H1 (cell line): Measurements from ENCODE around the gene COL1A1. TPM values are rescaled to one million over a fixed set of nuclear protein-coding genes. Genes with fewer than 3 reads are reported as not detected.

ENCODE experiments used
- CTCF ChIA-PET: fragments of 300-600 bp; sonication (Branson Sonifier 250); formaldehyde crosslinking; loops from one replicate; lab custom pipeline; 2021; ENCODE audit not compliant: partially characterized antibody; lab: Charles Lee
- POLR2A ChIA-PET: fragments of 300-600 bp; sonication (Branson Sonifier 250); formaldehyde crosslinking; loops from one replicate; lab custom pipeline; 2021; ENCODE audit warnings: inconsistent platforms; ENCODE audit not compliant: partially characterized antibody; lab: Charles Lee
- DNase-seq, 2 experiments: peaks; one replicate each; pipeline versions ENCODE4 v3.0.0 to v3.0.0-alpha.2; 2010 to 2022; ENCODE audit warnings: low spot score in 2 of 2, low read depth in 1 of 2, mixed read lengths in 1 of 2
- FAIRE-seq: peaks from 2 replicates; lab custom pipeline; 2011; peaks lifted over from hg19 to GRCh38; lab: Jason Lieb, UNC
- H2AFZ ChIP-seq: 2 replicates; pipeline ENCODE4 v1.8.1; 2012; ENCODE audit warnings: low read length, inconsistent platforms
- H2AK5ac ChIP-seq: 2 replicates; pipeline ENCODE4 v1.6.1; 2013; ENCODE audit warnings: low read depth, low read length
- H2BK120ac ChIP-seq: replicated peaks from 2 replicates; pipeline ENCODE3; 2013; ENCODE audit warnings: low read depth, low read length, inconsistent platforms
- H2BK12ac ChIP-seq: 2 replicates; pipeline ENCODE4 v1.6.1; 2013; ENCODE audit warnings: low read depth, low read length
- H2BK15ac ChIP-seq: 2 replicates; pipeline ENCODE4 v1.6.1; 2013; ENCODE audit warnings: low read length
- H2BK20ac ChIP-seq: 2 replicates; pipeline ENCODE4 v1.6.1; 2013; ENCODE audit warnings: low read length
- H2BK5ac ChIP-seq: 2 replicates; pipeline ENCODE4 v1.6.1; 2013; ENCODE audit warnings: low read depth, low read length
- H3K14ac ChIP-seq: 2 replicates; pipeline ENCODE4 v1.6.1; 2013; ENCODE audit warnings: inconsistent platforms; ENCODE audit not compliant: insufficient read length
- H3K18ac ChIP-seq: 2 replicates; pipeline ENCODE4 v1.6.1; 2013; ENCODE audit warnings: low read length; ENCODE audit errors: extremely low read depth
- H3K23ac ChIP-seq: 2 replicates; pipeline ENCODE4 v1.6.1; 2013; ENCODE audit warnings: inconsistent platforms; ENCODE audit not compliant: insufficient read length
- H3K23me2 ChIP-seq: 2 replicates; pipeline ENCODE4 v1.6.1; 2013; ENCODE audit warnings: low read depth, low read length
- H3K27ac ChIP-seq: 2 replicates; pipeline ENCODE4 v1.6.1; 2011; ENCODE audit warnings: low read depth, low read length, inconsistent platforms
- H3K27me3 ChIP-seq, 4 experiments: replicated peaks in 1 of 4; 1 replicate in 1 of 4; 2 replicates in 3 of 4; pipeline versions ENCODE4 v1.6.1 to v1.8.1; 2011 to 2013; ENCODE audit warnings: low read length in 3 of 4, mild to moderate bottlenecking in 3 of 4, inconsistent platforms in 2 of 4, mixed read lengths in 2 of 4, moderate library complexity in 1 of 4; ENCODE audit not compliant: control insufficient read depth in 3 of 4, insufficient read depth in 3 of 4; ENCODE audit errors: extremely low read depth in 1 of 4
- H3K36me3 ChIP-seq, 4 experiments: 2 replicates each; pipeline versions ENCODE4 v1.6.1 to v1.8.1; 2011 to 2013; ENCODE audit warnings: mild to moderate bottlenecking in 4 of 4, low read length in 3 of 4, moderate library complexity in 2 of 4, control low read depth in 1 of 4, inconsistent platforms in 1 of 4; ENCODE audit not compliant: insufficient read depth in 4 of 4, control insufficient read depth in 2 of 4
- H3K4ac ChIP-seq: replicated peaks from 2 replicates; pipeline ENCODE3; 2013; ENCODE audit warnings: low read length, low read depth, mixed read lengths, inconsistent platforms; ENCODE audit not compliant: insufficient read length
- H3K4me1 ChIP-seq, 4 experiments: replicated peaks in 1 of 4; 1 replicate in 1 of 4; 2 replicates in 3 of 4; pipeline versions ENCODE4 v1.6.1 to v1.8.1; 2011 to 2013; ENCODE audit warnings: low read length in 3 of 4, inconsistent platforms in 2 of 4, mixed read lengths in 1 of 4; ENCODE audit not compliant: insufficient read depth in 4 of 4, control insufficient read depth in 3 of 4
- H3K4me2 ChIP-seq, 2 experiments: 2 replicates each; pipeline versions ENCODE4 v1.6.1 to v1.8.1; 2011 to 2013; ENCODE audit warnings: low read depth in 2 of 2, low read length in 2 of 2, control low read depth in 1 of 2, inconsistent platforms in 1 of 2, mild to moderate bottlenecking in 1 of 2; ENCODE audit not compliant: insufficient read depth in 1 of 2
- H3K4me3 ChIP-seq, 4 experiments: fragments of 200-600, 300-600 bp in 1 of 4; sonication (generic), shearing (Covaris generic), sonication (Bioruptor Twin) in 1 of 4; 2 replicates each; pipeline versions ENCODE4 v1.5.1 to v1.8.1; 2011 to 2016; ENCODE audit warnings: low read length in 4 of 4, low read depth in 3 of 4, control low read depth in 2 of 4, inconsistent platforms in 2 of 4, mild to moderate bottlenecking in 2 of 4, mixed read lengths in 1 of 4, moderate library complexity in 1 of 4; ENCODE audit not compliant: insufficient read depth in 2 of 4; ENCODE audit errors: extremely low read depth in 1 of 4
- H3K56ac ChIP-seq: replicated peaks from 2 replicates; pipeline ENCODE3; 2013; ENCODE audit warnings: low read depth, mild to moderate bottlenecking, mixed read lengths, low read length, inconsistent platforms; ENCODE audit not compliant: insufficient read length
- H3K79me1 ChIP-seq: 2 replicates; pipeline ENCODE4 v1.6.1; 2013; ENCODE audit warnings: low read depth, low read length, control low read depth
- H3K79me2 ChIP-seq, 2 experiments: 2 replicates each; pipeline versions ENCODE4 v1.6.1 to v1.8.1; 2012 to 2013; ENCODE audit warnings: low read length in 2 of 2, mild to moderate bottlenecking in 2 of 2, inconsistent platforms in 1 of 2; ENCODE audit not compliant: insufficient read depth in 2 of 2, control insufficient read depth in 1 of 2
- H3K9ac ChIP-seq, 4 experiments: replicated peaks in 1 of 4; 1 replicate in 1 of 4; 2 replicates in 3 of 4; pipeline versions ENCODE4 v1.6.1 to v1.8.1; 2011 to 2013; ENCODE audit warnings: low read depth in 3 of 4, low read length in 3 of 4, control low read depth in 2 of 4, mild to moderate bottlenecking in 2 of 4, moderate library complexity in 2 of 4, inconsistent platforms in 1 of 4; ENCODE audit errors: extremely low read depth in 1 of 4
- H3K9me3 ChIP-seq, 2 experiments: 2 replicates each; pipeline versions ENCODE4 v1.6.1 to v1.8.1; 2012 to 2013; ENCODE audit warnings: mild to moderate bottlenecking in 2 of 2, moderate library complexity in 2 of 2, control low read depth in 1 of 2, inconsistent platforms in 1 of 2, low read depth in 1 of 2, low read length in 1 of 2, mixed read lengths in 1 of 2; ENCODE audit not compliant: insufficient read depth in 2 of 2
- H4K20me1 ChIP-seq, 2 experiments: replicated peaks in 1 of 2; 2 replicates each; pipeline versions ENCODE3 to v1.8.1; 2011 to 2013; ENCODE audit warnings: inconsistent platforms in 2 of 2, low read length in 2 of 2, mild to moderate bottlenecking in 1 of 2; ENCODE audit not compliant: insufficient read depth in 2 of 2, control insufficient read depth in 1 of 2
- H4K5ac ChIP-seq: 2 replicates; pipeline ENCODE4 v1.6.1; 2013; ENCODE audit warnings: low read length, low read depth, mixed read lengths, inconsistent platforms; ENCODE audit not compliant: insufficient read length
- H4K8ac ChIP-seq: 2 replicates; pipeline ENCODE4 v1.8.0; 2013; ENCODE audit warnings: mild to moderate bottlenecking, moderate library complexity, low read length, inconsistent platforms; ENCODE audit not compliant: insufficient read depth; ENCODE audit errors: extremely low read depth
- H4K91ac ChIP-seq: replicated peaks from 2 replicates; pipeline ENCODE3; 2013; ENCODE audit warnings: low read length, mixed read lengths, inconsistent platforms; ENCODE audit not compliant: insufficient read length
- EP300 ChIP-seq, 2 experiments: IDR thresholded peaks; 1 replicate in 1 of 2; 2 replicates in 1 of 2; pipeline ENCODE4 v1.6.1; 2011 to 2012; ENCODE audit warnings: low read depth in 2 of 2, low read length in 2 of 2, mild to moderate bottlenecking in 2 of 2, borderline replicate concordance in 1 of 2, inconsistent platforms in 1 of 2, moderate library complexity in 1 of 2
- GTF2F1 ChIP-seq: IDR thresholded peaks from 2 replicates; pipeline ENCODE4 v1.6.1; 2012; ENCODE audit warnings: low read depth, low read length, improper control_type of control experiment, borderline replicate concordance
- JUND ChIP-seq: IDR thresholded peaks from 2 replicates; pipeline ENCODE4 v1.6.1; 2011; ENCODE audit warnings: mild to moderate bottlenecking, improper control_type of control experiment, low read length
- MAX ChIP-seq: IDR thresholded peaks from 2 replicates; pipeline ENCODE4 v1.6.1; 2012; ENCODE audit warnings: inconsistent platforms
- PHF8 ChIP-seq: fragments of 200-600 bp; sonication (generic); conservative IDR thresholded peaks from 2 replicates; pipeline ENCODE4 v1.7.1; 2012; ENCODE audit warnings: low read depth, mild to moderate bottlenecking, inconsistent platforms, low read length, moderate library complexity
- RFX5 ChIP-seq: IDR thresholded peaks from 2 replicates; pipeline ENCODE4 v1.6.1; 2011; ENCODE audit warnings: low read depth, low read length, improper control_type of control experiment, borderline replicate concordance
- SIN3A ChIP-seq, 2 experiments: IDR thresholded peaks in 1 of 2; conservative IDR thresholded peaks in 1 of 2; 2 replicates each; pipeline ENCODE4 v1.6.1; 2011 to 2012; ENCODE audit warnings: low read length in 2 of 2, improper control_type of control experiment in 1 of 2, low read depth in 1 of 2, mild to moderate bottlenecking in 1 of 2
- SIX5 ChIP-seq: IDR thresholded peaks from 2 replicates; pipeline ENCODE4 v1.6.1; 2011; ENCODE audit warnings: mild to moderate bottlenecking, low read depth, low read length
- TAF7 ChIP-seq: optimal IDR thresholded peaks from 2 replicates; pipeline ENCODE3; 2011; ENCODE audit warnings: low read depth, mild to moderate bottlenecking, inconsistent platforms, low read length, moderate library complexity, borderline replicate concordance
- TBP ChIP-seq: IDR thresholded peaks from 2 replicates; pipeline ENCODE4 v1.6.1; 2011; ENCODE audit warnings: low read depth, low read length, improper control_type of control experiment
- YY1 ChIP-seq: IDR thresholded peaks from 2 replicates; pipeline ENCODE4 v1.6.1; 2011; ENCODE audit warnings: low read depth, mild to moderate bottlenecking, low read length
- WGBS, 2 experiments: shearing (Covaris generic) in 1 of 2; methylation state at CpG; one replicate each; pipeline versions ENCODE4 v1.1.6 to v1.1.7; 2013 to 2015; ENCODE audit warnings: low lambda C conversion rate in 2 of 2, mixed read lengths in 2 of 2, inconsistent platforms in 1 of 2, low coverage in 1 of 2, missing lambda C conversion rate in 1 of 2; ENCODE audit not compliant: insufficient replicate concordance in 2 of 2, insufficient coverage in 1 of 2, insufficient read length in 1 of 2; ENCODE audit errors: extremely low coverage in 1 of 2, missing lambda C conversion rate in 1 of 2; 5-methylcytosine and 5-hydroxymethylcytosine counted together
- polyA plus RNA-seq, 7 experiments: library from polyadenylated mRNA; depleted of rRNA in 3 of 7; stranded (reverse) in 5 of 7; unstranded in 2 of 7; fragments of >200 nt in 5 of 7; fragments of 200-250 nt in 2 of 7; gene quantifications; 1 replicate in 5 of 7; 2 replicates in 1 of 7; 4 replicates in 1 of 7; pipeline versions ENCODE4 v1.2.1 to v1.2.3, GENCODE V29; 2011 to 2013; ENCODE audit warnings: missing spikeins in 2 of 7, mixed read lengths in 2 of 7
- total RNA-seq: library from RNA; stranded (reverse); fragmentation: NEBNext Ultra II Directional; extraction: Animal tissue kit (Norgen Biotek cat#: 25700); gene quantifications from 2 replicates; pipeline ENCODE4 v1.2.1, GENCODE V29; 2021

Gene COL1A1
- total and polyA plus RNA-seq, 2 of the 8 experiments (the other 6 are each of a cell fraction or from before 2014, with no cell fraction given) = 14.1 to 80.4 TPM

GRCh38 chr17:50203604-50204345, 2.3 kb upstream of the COL1A1 start:
- Histone ChIP-seq H2BK20ac (no peak overlapping the region), H3K9me3 (no peaks in the 10 kb centered on the region), H2BK5ac (no peak overlapping the region), H2BK120ac (no peak overlapping the region), H2BK12ac (peak overlapping the region; percentile 50; the same call in 1 of the 2 replicates), H2AFZ (no peak overlapping the region), H3K9ac (no peak overlapping the region), H3K23me2 (peaks cover 11% of the 10 kb centered on the region; the same call in 1 of the 2 replicates), H3K4me2 (no peak overlapping the region), H3K23ac (no peak overlapping the region), H3K18ac (no peak overlapping the region; the same call in 1 of the 2 replicates), H3K14ac (no peak overlapping the region), H3K4me3 (no peak overlapping the region), H3K56ac (no peak overlapping the region), H3K4me1 (peaks cover 12 to 18% (median 15%) of the 10 kb centered on the region in 4 experiments), H4K91ac (no peak overlapping the region), H4K8ac (no peak overlapping the region), H4K20me1 (no peaks in the 10 kb centered on the region), H2BK15ac (no peak overlapping the region), H3K27me3 (peaks cover 0 to 29% (median 15%) of the 10 kb centered on the region in 4 experiments; a peak in 5 of 7 replicates), H4K5ac (no peak overlapping the region), H3K79me2 (no peaks in the 10 kb centered on the region), H3K79me1 (no peaks in the 10 kb centered on the region), H2AK5ac (no peak overlapping the region), H3K36me3 (no peaks in the 10 kb centered on the region; a peak in 1 of 8 replicates), H3K4ac (no peak overlapping the region), H3K27ac (no peak overlapping the region)
- WGBS, 2 experiments = 80% methylated on average over 12 of the region's 13 CpGs; no CpG with 5 or more reads in 1 of the 2 experiments
- ChIA-PET CTCF (interaction anchor here (0.7 to 24.4 kb wide), 8 partner anchors 11 to 158 kb away, joined by 3 to 1349 read pairs (median 5); partner anchors contain the start of gene TMEM92), POLR2A (interaction anchor here (1.2 to 4.5 kb wide), 2 partner anchors 65 to 70 kb away, joined by 3 to 20 read pairs; partner anchors contain the start of gene TMEM92)
- no peak for FAIRE-seq
- DNase-seq = no peak
- TF ChIP-seq TAF7 = no peak
- no peak for TF ChIP-seq PHF8
- TF ChIP-seq RFX5 = no peak
- no peak for TF ChIP-seq SIN3A (conservative IDR thresholded peaks at IDR 0.05 in 1 of 2, IDR thresholded peaks at IDR 0.05 in 1 of 2; ENCODE audit: low read depth in 1 of 2, low read length in 2 of 2)
- TF ChIP-seq JUND = no peak
- no peak for TF ChIP-seq GTF2F1
- TF ChIP-seq TBP = no peak
- no peak for TF ChIP-seq EP300 (IDR thresholded peaks at IDR 0.05; ENCODE audit: borderline replicate concordance in 1 of 2, low read depth in 2 of 2, low read length in 2 of 2)
- no peak for TF ChIP-seq SIX5
- no peak for TF ChIP-seq YY1
- TF ChIP-seq MAX = no peak
